ENCODE results near the gene GPRIN2. TPM values are rescaled to one million over a fixed set of nuclear protein-coding genes. Genes with fewer than 3 reads are reported as not detected.
"Not testable (repeated sequence)": the region's sequence is repeated elsewhere in the genome, so short reads cannot be mapped to it uniquely, and the experiment has no call there.

Gene GPRIN2
- total and polyA plus RNA-seq, 4 donors: 0.36 to 4.0 (median 0.85) TPM

DNA sequence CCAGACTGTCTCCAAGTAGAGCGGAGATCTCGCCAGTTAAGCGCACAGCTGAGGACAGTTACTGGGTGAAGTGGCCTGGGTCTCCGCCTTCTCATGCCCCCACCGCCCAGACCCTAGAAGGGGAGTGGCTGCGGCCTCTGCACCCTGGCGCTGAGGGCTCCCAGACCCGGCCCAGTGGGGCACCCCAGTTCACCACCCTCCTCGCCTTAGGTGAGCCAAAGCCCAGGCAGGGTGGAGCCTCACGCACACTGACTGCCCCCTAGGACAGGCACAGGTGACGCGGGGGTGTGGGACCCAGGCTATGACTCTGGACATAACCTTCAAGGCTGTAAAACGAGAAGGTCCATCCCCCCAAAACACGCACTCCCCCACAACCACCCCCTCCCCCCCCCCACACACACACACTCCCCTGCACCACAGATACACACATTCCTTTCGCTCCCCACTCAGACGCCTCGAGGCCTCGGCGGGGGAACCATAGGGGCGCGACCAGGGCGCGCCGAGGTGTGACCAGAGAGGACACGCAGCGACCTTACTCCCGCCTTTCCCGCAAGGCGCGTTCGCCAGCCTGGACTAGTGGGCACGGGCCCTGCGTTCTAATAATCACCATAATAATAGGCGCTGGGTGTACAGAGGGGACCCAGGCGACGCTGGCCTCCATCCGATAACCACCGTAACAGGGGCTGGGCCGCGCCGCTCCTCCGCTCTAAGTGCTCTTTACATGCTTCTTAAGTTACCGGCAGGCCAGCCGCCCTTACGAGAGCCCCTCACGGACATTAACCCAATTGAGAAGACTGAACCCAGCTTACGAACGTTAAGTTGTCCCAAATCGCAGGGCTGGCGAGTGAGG lies 21.4 kb upstream of the GPRIN2 start:
- ATAC-seq (ENCODE audit: low FRiP score); H3K4me1 ChIP-seq (ENCODE audit: control insufficient read depth in 1 of 2, insufficient read depth in 2 of 2, low read length in 2 of 2); H3K27ac ChIP-seq (ENCODE audit: low read depth in 1 of 2, low read length in 2 of 2); H3K36me3 ChIP-seq (ENCODE audit: control insufficient read depth in 1 of 2, insufficient read depth in 2 of 2, low read length in 1 of 2); H3K9me3 ChIP-seq (ENCODE audit: control insufficient read depth, low read length); intact Hi-C loops (cut with DNase I); H3K4me3 ChIP-seq (ENCODE audit: low read length in 2 of 2); H3K27me3 ChIP-seq (ENCODE audit: control insufficient read depth in 1 of 2, insufficient read depth in 2 of 2, low read length in 1 of 2): not testable (repeated sequence)
- DNase-seq: peak in 1 of 2 donors; percentile 26
- 39 to 43% methylated on average over 32 to 42 of the region's 50 CpGs for WGBS, 2 donors

DNA sequence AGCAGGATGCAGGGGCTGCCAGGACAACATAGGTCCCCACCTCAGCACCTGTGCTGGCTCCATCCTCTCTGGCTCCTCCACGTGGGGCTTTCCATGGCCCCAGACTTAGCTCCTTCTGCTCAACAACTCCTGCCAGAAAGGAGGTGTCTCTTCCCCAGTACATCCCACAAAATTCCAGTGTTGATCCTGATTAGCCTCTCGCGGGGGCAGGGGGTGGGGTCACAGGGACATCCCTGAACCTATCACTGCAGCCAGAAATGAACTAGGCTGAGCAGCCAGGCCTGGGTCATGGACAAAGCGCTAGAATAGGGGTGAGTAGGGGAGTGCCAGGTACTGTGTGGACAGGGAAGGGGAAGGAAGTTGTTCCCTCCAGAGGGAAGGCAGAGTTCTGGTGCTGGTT lies 17.4 kb upstream of the GPRIN2 start:
- intact Hi-C loops (cut with DNase I); H3K9me3 ChIP-seq (ENCODE audit: control insufficient read depth, low read length); H3K4me3 ChIP-seq (ENCODE audit: low read length in 2 of 2); ATAC-seq (ENCODE audit: low FRiP score); H3K27ac ChIP-seq (ENCODE audit: low read depth in 1 of 2, low read length in 2 of 2); H3K36me3 ChIP-seq (ENCODE audit: control insufficient read depth in 1 of 2, insufficient read depth in 2 of 2, low read length in 1 of 2); H3K27me3 ChIP-seq (ENCODE audit: control insufficient read depth in 1 of 2, insufficient read depth in 2 of 2, low read length in 1 of 2); DNase-seq; H3K4me1 ChIP-seq (ENCODE audit: control insufficient read depth in 1 of 2, insufficient read depth in 2 of 2, low read length in 2 of 2): not testable (repeated sequence)
- 75 to 87% methylated on average over 3 to 4 of the region's 4 CpGs for WGBS, 2 donors

DNA sequence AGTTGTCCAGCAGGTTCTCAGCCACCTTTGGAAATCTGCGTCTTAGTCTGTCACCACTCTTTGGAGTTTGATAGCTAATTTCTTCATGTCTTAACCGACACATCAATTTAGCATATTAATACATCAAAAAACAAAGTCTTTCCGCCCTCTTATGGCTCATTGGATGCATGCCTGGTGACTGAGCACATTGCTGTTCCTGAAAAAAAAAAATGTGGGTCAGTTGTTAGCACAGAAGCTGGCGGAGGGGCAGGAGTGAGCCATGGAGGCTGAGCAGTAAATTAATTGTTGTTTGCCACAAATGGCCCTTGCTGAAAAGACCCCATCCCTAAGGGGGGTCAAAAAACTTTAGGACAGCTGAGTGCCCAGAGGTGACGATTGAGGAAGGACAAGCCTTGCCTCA lies 16.9 kb upstream of the GPRIN2 start:
- H3K4me3 ChIP-seq (ENCODE audit: low read length in 2 of 2); H3K9me3 ChIP-seq (ENCODE audit: control insufficient read depth, low read length); ATAC-seq (ENCODE audit: low FRiP score); H3K27ac ChIP-seq (ENCODE audit: low read depth in 1 of 2, low read length in 2 of 2); intact Hi-C loops (cut with DNase I); H3K36me3 ChIP-seq (ENCODE audit: control insufficient read depth in 1 of 2, insufficient read depth in 2 of 2, low read length in 1 of 2); H3K4me1 ChIP-seq (ENCODE audit: control insufficient read depth in 1 of 2, insufficient read depth in 2 of 2, low read length in 2 of 2); H3K27me3 ChIP-seq (ENCODE audit: control insufficient read depth in 1 of 2, insufficient read depth in 2 of 2, low read length in 1 of 2): not testable (repeated sequence)
- DNase-seq: peak in 1 of 2 donors; percentile 40
- WGBS, 2 donors: 4 to 20% methylated on average over 3 to 4 of the region's 5 CpGs

DNA sequence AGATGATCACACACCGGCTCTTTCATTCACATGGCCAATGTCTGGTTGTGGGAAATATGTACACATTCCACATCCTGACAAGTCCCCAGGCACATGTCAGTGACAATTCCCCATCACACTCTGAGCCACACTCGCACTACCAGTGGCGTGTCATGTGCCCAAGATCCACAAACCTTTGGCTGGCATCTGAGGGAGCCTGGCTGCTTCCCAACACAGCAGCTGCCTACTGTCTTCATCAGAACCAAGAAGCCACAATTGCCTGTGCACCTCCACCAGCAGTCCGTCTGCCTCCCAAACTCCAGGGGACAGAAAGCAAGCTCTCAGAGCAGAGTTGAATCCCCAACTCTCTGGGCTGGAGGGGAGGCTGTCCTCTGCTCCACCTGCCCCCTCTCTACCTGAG lies 16.3 kb upstream of the GPRIN2 start:
- WGBS, 2 donors: 28 to 31% methylated on average over 3 of the region's 4 CpGs
- H3K27me3 ChIP-seq (ENCODE audit: control insufficient read depth in 1 of 2, insufficient read depth in 2 of 2, low read length in 1 of 2); H3K9me3 ChIP-seq (ENCODE audit: control insufficient read depth, low read length); H3K4me3 ChIP-seq (ENCODE audit: low read length in 2 of 2); H3K27ac ChIP-seq (ENCODE audit: low read depth in 1 of 2, low read length in 2 of 2); H3K4me1 ChIP-seq (ENCODE audit: control insufficient read depth in 1 of 2, insufficient read depth in 2 of 2, low read length in 2 of 2); ATAC-seq (ENCODE audit: low FRiP score); H3K36me3 ChIP-seq (ENCODE audit: control insufficient read depth in 1 of 2, insufficient read depth in 2 of 2, low read length in 1 of 2); intact Hi-C loops (cut with DNase I): not testable (repeated sequence)
- peak in 1 of 2 donors; percentile 21 for DNase-seq

DNA sequence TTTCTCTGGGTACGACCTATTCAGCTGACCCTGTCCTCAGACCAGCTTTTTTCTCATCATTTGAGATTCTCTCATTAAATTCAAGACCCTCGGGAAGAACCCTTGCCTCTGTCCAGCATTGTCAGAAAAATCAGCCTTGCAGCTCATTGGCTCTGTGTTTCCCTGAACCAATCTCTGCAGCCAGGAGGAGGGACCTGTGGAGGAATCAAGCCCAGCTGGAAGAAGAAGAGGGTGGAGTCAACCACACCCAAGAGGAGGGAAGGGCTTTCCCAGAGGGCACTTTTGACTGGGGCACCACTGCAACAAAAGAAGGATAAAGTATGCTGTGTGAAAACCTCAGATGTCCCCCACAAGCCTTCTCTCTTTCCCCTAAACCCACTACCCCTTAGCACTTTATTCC lies 14.2 kb upstream of the GPRIN2 start:
- ATAC-seq (ENCODE audit: low FRiP score); H3K9me3 ChIP-seq (ENCODE audit: control insufficient read depth, low read length); H3K4me1 ChIP-seq (ENCODE audit: control insufficient read depth in 1 of 2, insufficient read depth in 2 of 2, low read length in 2 of 2); intact Hi-C loops (cut with DNase I); H3K36me3 ChIP-seq (ENCODE audit: control insufficient read depth in 1 of 2, insufficient read depth in 2 of 2, low read length in 1 of 2); H3K27me3 ChIP-seq (ENCODE audit: control insufficient read depth in 1 of 2, insufficient read depth in 2 of 2, low read length in 1 of 2); DNase-seq; H3K27ac ChIP-seq (ENCODE audit: low read depth in 1 of 2, low read length in 2 of 2); H3K4me3 ChIP-seq (ENCODE audit: low read length in 2 of 2): not testable (repeated sequence)
- no CpG with 5 or more reads among the region's 2 CpGs for WGBS, 2 donors

DNA sequence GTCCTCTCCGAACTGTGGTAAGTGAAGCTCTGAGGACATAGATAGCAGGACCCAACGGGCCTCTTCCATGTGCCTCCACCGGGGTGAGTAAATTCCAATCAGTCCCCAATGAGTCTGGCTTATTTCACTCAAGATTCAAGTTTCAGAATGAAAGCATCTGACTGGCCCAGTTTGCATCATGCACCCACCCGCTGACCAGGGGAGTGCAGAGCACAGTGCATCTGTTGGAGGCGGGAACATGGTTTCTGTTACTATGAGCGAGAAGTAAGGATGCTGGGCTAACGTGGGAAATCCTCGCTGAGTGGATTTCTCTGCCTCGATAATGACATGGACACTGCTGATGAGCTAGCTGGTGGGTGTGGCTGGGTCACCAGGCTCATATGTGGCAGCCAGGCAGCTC lies 10.7 kb upstream of the GPRIN2 start:
- H3K9me3 ChIP-seq (ENCODE audit: control insufficient read depth, low read length); H3K4me1 ChIP-seq (ENCODE audit: control insufficient read depth in 1 of 2, insufficient read depth in 2 of 2, low read length in 2 of 2); H3K27me3 ChIP-seq (ENCODE audit: control insufficient read depth in 1 of 2, insufficient read depth in 2 of 2, low read length in 1 of 2); H3K27ac ChIP-seq (ENCODE audit: low read depth in 1 of 2, low read length in 2 of 2); H3K36me3 ChIP-seq (ENCODE audit: control insufficient read depth in 1 of 2, insufficient read depth in 2 of 2, low read length in 1 of 2); ATAC-seq (ENCODE audit: low FRiP score); intact Hi-C loops (cut with DNase I); H3K4me3 ChIP-seq (ENCODE audit: low read length in 2 of 2): not testable (repeated sequence)
- WGBS, 2 donors: 95 to 97% methylated on average over 3 to 4 of the region's 9 CpGs
- peak in 1 of 2 donors; percentile 20 for DNase-seq

DNA sequence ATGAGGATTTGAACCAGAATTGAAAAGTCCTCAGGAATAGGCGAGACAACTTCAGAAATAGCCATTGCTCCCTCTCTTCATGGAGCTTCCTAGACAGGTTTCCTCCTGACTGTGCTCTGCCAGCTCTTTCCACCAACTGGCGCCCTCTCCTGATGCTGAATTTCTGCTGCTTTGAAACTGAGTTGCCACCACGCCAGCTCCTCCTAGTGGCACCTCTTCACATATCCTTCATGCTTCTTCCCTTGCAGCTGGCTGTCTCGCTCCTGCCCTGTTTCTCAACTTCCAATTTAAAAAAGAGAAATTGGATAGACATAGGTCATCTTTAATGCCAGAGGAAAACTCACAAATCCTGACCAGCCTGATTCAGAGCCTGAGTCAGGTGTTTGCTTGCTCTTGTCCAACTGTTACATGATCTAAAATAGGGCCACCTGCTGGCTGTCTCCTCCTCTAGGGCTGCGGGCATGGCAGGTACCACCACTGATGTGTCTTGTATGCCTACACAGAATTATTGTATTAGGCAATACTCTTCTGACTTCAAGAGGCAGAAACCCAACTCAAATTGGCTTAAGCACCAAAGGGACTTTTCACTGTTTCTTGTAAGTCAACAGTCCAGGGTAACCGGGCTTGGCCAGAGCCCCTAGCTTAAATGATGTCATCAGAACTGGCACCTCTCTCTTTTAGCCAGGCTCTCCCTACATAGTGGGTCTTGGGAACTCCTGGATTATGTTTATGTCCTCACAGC lies 9.3 kb upstream of the GPRIN2 start:
- H3K4me1 ChIP-seq (ENCODE audit: control insufficient read depth in 1 of 2, insufficient read depth in 2 of 2, low read length in 2 of 2); H3K27ac ChIP-seq (ENCODE audit: low read depth in 1 of 2, low read length in 2 of 2); H3K36me3 ChIP-seq (ENCODE audit: control insufficient read depth in 1 of 2, insufficient read depth in 2 of 2, low read length in 1 of 2); H3K27me3 ChIP-seq (ENCODE audit: control insufficient read depth in 1 of 2, insufficient read depth in 2 of 2, low read length in 1 of 2); H3K9me3 ChIP-seq (ENCODE audit: control insufficient read depth, low read length); intact Hi-C loops (cut with DNase I); H3K4me3 ChIP-seq (ENCODE audit: low read length in 2 of 2): not testable (repeated sequence)
- ATAC-seq (ENCODE audit: low FRiP score) (peak; percentile 85), DNase-seq (peak; percentile 75 to 82)
- WGBS, 2 donors: 5 to 7% methylated on average over 4 of the region's 6 CpGs

DNA sequence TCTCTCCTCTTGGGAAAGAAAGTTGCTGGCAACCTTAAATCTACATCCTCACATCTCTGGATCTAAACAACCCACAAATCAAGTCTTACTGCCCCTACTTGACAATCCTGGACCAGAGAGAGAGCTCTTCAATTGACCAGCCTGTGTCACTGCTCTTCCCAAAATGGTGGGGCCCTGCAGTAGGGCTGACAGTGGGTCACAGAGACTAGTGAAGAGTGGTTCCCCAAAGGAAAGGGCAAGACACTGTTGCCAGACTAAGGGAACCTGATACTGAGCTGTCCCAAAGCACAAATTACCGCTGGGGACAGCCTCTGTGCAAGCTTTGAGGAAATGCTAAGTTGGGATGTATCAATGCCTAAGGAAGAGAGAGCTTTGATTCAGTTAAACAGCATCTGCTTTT lies 4.5 kb upstream of the GPRIN2 start:
- Histone ChIP-seq H3K4me1 (ENCODE audit: control insufficient read depth in 1 of 2, insufficient read depth in 2 of 2, low read length in 2 of 2) (no peaks in the 10 kb centered on the region), H3K27me3 (ENCODE audit: control insufficient read depth in 1 of 2, insufficient read depth in 2 of 2, low read length in 1 of 2) (no peaks in the 10 kb centered on the region), H3K4me3 (ENCODE audit: low read length in 2 of 2) (no peak overlapping the region), H3K9me3 (ENCODE audit: control insufficient read depth, low read length) (no peaks in the 10 kb centered on the region), H3K27ac (ENCODE audit: low read depth in 1 of 2, low read length in 2 of 2) (no peak overlapping the region), H3K36me3 (ENCODE audit: control insufficient read depth in 1 of 2, insufficient read depth in 2 of 2, low read length in 1 of 2) (no peaks in the 10 kb centered on the region)
- DNase-seq (peak in 1 of 2 donors; percentile 34), ATAC-seq (ENCODE audit: low FRiP score) (no peak)
- WGBS, 2 donors: 72 to 85% methylated on average over 1 of the region's 1 CpG
- intact Hi-C loops (cut with DNase I): no loop called here

DNA sequence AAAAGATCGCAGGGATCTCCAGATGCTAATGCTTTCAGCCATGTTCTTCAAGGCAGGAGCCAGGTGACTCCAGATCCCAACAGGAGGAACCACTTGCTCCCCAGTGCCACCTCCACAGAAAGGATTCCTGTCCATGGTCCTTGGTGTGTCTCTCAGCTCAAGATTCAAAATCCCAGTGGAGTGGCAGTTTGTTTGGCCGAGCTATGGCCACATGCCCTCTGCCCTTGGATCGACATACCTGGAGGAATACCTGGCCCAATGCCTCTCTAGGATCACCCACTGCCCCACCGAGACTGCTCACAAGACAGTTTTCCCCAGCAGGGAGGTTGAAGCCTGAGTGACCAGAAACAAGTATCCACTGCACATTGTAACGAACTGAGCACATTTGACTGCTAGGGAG lies 3.9 kb upstream of the GPRIN2 start:
- ATAC-seq (ENCODE audit: low FRiP score): no peak
- peak; percentile 16 to 59 for DNase-seq
- H3K27ac ChIP-seq (ENCODE audit: low read depth in 1 of 2, low read length in 2 of 2): no peak overlapping the region
- WGBS, 2 donors: 82 to 84% methylated on average over 5 of the region's 5 CpGs
- no peaks in the 10 kb centered on the region for H3K36me3 ChIP-seq (ENCODE audit: control insufficient read depth in 1 of 2, insufficient read depth in 2 of 2, low read length in 1 of 2)
- intact Hi-C loops (cut with DNase I): no loop called here
- H3K4me3 ChIP-seq (ENCODE audit: low read length in 2 of 2): no peak overlapping the region
- H3K4me1 ChIP-seq (ENCODE audit: control insufficient read depth in 1 of 2, insufficient read depth in 2 of 2, low read length in 2 of 2): no peaks in the 10 kb centered on the region
- H3K27me3 ChIP-seq (ENCODE audit: control insufficient read depth in 1 of 2, insufficient read depth in 2 of 2, low read length in 1 of 2): no peaks in the 10 kb centered on the region
- H3K9me3 ChIP-seq (ENCODE audit: control insufficient read depth, low read length): no peaks in the 10 kb centered on the region

All from aorta (tissue), 5 donors.